GM19395 (cell line): ENCODE results near the gene PTCD1.

Experiments
- ATAC-seq: cut with Tn5 transposase; IDR thresholded peaks from one replicate; pipeline ENCODE4 v1.9.1; 2021; ENCODE audit warnings: mild to moderate bottlenecking, moderate library complexity; ENCODE audit not compliant: unreplicated experiment

PTCD1 gene

DNA sequence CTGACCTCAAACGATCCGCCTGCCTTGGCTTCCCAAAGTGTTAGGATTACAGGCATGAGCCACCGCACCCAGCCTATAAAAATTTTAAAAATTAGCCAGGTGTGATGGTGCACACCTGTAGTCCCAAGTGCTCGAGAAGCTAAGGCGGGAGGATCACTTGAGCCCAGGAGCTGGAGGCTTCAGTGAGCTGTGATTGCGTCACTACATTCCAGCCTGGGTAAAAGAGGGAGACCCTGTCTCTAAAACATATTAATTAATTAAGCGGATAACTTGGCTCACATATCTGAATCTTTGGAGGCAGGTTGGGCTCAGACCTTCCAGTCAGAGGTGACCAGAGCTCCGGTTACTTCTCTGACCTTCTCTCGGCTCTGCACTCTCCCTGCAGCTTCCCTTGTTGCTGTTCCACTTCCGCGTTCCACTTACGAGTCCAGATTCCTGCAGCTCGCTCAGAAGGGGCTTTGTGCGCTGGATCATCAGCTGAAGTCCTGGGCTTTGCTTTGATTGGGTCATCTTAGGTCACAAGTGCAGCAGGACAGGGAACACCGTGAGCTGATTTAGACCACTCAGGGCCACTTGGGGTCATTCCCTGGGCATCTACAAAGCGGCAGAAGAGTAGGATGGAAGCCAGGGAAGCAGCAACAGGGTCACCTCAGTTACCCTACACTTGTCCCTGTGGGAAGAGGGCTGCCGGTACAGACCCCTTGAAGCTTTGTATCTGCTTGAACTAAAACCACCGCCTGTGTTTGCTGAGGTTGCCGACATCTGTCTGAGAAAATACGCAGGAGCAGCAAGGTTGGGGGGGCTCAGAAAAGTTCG lies 66.1 kb downstream of the PTCD1 start:
- no peak for ATAC-seq

DNA sequence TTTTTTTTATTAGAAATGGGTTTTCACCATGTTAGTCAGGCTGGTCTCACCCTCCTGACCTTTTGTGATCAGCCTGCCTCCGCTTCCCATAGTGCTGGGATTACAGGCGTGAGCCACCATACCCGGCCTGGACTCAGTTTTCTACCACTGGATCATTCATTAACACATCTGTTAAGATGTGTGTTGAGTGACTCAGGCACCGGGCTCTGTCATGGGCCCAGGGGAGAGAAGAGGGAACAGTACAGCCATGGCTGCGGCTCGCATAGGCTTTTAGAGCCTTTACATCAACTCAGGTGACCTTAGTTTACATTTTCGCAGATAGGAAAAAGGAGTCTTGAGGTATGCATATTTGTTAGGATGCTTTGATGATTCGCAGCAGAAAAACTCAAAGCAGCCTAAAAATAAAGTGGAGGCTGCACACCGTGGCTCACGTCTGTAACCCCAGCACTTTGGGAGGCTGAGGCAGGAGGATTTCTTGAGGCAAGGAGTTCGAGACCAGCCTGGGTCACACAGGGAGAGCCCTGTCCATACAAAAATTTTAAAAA lies 67.2 kb downstream of the PTCD1 start:
- ATAC-seq = no peak

DNA sequence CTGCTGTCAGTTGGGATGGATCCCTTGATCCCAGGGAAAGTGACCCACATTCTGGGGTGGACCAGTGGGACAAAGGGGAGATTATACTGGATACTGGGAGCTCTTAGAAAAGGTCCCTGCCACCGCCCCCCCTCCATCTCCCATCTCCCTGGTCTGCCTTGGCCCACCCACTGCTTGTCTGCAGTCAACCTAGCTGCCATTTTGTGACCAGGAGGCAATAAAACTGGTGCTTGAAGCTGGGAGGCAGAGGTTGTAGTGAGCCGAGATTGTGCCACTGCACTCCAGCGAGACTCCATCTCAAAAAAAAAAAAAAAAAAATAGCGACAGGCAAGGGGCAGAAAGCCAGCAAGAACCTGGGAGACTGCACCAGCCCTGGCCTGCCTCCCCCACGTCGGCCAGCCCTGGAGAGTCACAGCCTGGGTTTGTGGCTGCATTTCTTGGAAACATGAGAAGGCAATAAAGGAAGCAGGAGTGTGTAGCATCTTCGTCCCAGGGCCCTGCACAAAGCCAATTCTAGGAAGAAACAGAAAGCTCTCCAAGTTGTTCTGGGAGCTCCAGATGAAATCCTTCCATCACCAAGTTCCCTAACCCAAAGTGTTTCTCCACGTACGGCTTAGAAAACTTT lies 68.7 kb downstream of the PTCD1 start:
- no peak for ATAC-seq

DNA sequence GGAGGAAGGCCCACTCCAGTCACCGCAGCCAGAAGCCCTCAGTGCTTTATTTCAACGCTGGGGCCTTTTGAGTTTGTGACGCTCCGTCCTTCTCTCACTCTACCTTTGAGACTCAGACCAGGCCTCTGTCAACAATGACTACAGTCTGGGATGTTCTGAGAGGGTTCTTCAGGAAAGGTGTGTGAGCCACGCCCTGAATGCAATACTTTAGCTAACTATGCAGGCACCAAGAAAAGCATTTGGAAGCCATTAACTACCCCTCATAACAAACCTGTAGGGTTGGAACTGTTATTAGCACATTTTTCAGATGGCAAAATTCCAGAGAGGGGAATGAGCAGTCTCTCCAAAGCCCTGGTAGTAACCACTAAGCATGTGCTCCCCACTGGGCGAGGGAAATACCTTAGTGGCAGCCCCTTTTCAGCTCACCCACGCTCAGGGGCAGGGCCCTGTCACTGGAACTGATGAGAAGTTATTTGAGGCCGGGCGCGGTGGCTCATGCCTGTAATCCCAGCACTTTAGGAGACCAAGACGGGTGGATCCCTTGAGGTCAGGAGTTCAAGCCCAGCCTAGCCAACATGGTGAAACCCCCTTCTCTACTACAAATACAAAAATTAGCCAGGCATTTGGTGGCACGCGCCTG lies 69.7 kb downstream of the PTCD1 start:
- ATAC-seq = no peak
